T-helper 1 cell treated with Interleukin-12 subunit alpha and Interleukin-12 subunit beta and Interleukin-4 antibody, amounts not matched to agents 30 μg/mL and 1 μg/mL, for 36 hours (primary cell): Measurements from ENCODE around the gene MVB12B.
A peak's percentile ranks its signal among the peaks of the same experiment; 100 is the strongest.
"Not testable (repeated sequence)": the region's sequence is repeated elsewhere in the genome, so short reads cannot be mapped to it uniquely, and the experiment has no call there.

Experiments used
- H3K27ac Mint-ChIP-seq: one replicate; pipeline ENCODE4 v1.8.0; 2021; ENCODE audit warnings: mild to moderate bottlenecking, mixed read lengths
- H3K27me3 Mint-ChIP-seq: one replicate; pipeline ENCODE4 v1.8.0; 2021; ENCODE audit warnings: low read depth, mixed read lengths
- H3K36me3 Mint-ChIP-seq: one replicate; pipeline ENCODE4 v1.8.0; 2021; ENCODE audit warnings: low read depth, mixed read lengths
- H3K4me1 Mint-ChIP-seq: one replicate; pipeline ENCODE4 v1.8.0; 2021; ENCODE audit warnings: low read depth, mixed read lengths
- H3K4me3 Mint-ChIP-seq: one replicate; pipeline ENCODE4 v1.8.0; 2021; ENCODE audit warnings: mild to moderate bottlenecking, moderate library complexity, mixed read lengths
- H3K9me3 Mint-ChIP-seq: one replicate; pipeline ENCODE4 v1.8.0; 2021; ENCODE audit warnings: mixed read lengths

MVB12B gene

GRCh38 chr9:126475933-126476555 is 149.4 kb downstream of the MVB12B start:
- no peak overlapping the region for H3K4me3 Mint-ChIP-seq
- H3K4me1 Mint-ChIP-seq = peaks cover 19% of the 10 kb centered on the region
- peaks cover 74% of the 10 kb centered on the region for H3K27me3 Mint-ChIP-seq
- peaks cover 9% of the 10 kb centered on the region for H3K36me3 Mint-ChIP-seq
- H3K27ac Mint-ChIP-seq = no peak overlapping the region
- H3K9me3 Mint-ChIP-seq = peaks cover 4% of the 10 kb centered on the region

- not testable (repeated sequence) for H3K27ac Mint-ChIP-seq, H3K9me3 Mint-ChIP-seq, H3K4me1 Mint-ChIP-seq, H3K4me3 Mint-ChIP-seq, H3K36me3 Mint-ChIP-seq
- peaks cover 71% of the 10 kb centered on the region for H3K27me3 Mint-ChIP-seq
Measured at GRCh38 chr9:126477432-126477831, 150.8 kb downstream of the MVB12B start.

GRCh38 chr9:126478216-126478981 is 151.8 kb downstream of the MVB12B start:
- peaks cover 6% of the 10 kb centered on the region for H3K4me1 Mint-ChIP-seq
- peaks cover 64% of the 10 kb centered on the region for H3K27me3 Mint-ChIP-seq
- peaks cover 4% of the 10 kb centered on the region for H3K9me3 Mint-ChIP-seq
- H3K36me3 Mint-ChIP-seq = peaks cover 6% of the 10 kb centered on the region
- no peak overlapping the region for H3K27ac Mint-ChIP-seq
- H3K4me3 Mint-ChIP-seq = no peak overlapping the region

- Mint-ChIP-seq H3K4me3 (no peak overlapping the region), H3K36me3 (peaks cover 4% of the 10 kb centered on the region), H3K27ac (no peak overlapping the region), H3K27me3 (peaks cover 61% of the 10 kb centered on the region), H3K4me1 (peaks cover 11% of the 10 kb centered on the region), H3K9me3 (peaks cover 4% of the 10 kb centered on the region)
Measured at GRCh38 chr9:126479515-126479914, 152.9 kb downstream of the MVB12B start.

- Mint-ChIP-seq H3K4me3 (no peak overlapping the region), H3K36me3 (peaks cover 4% of the 10 kb centered on the region), H3K27ac (no peak overlapping the region), H3K9me3 (peaks cover 4% of the 10 kb centered on the region), H3K4me1 (peaks cover 11% of the 10 kb centered on the region), H3K27me3 (peaks cover 50% of the 10 kb centered on the region)
Measured at GRCh38 chr9:126480813-126481212, 154.2 kb downstream of the MVB12B start.

GRCh38 chr9:126481862-126482261 is 155.2 kb downstream of the MVB12B start:
- peaks cover 4% of the 10 kb centered on the region for H3K9me3 Mint-ChIP-seq
- H3K36me3 Mint-ChIP-seq = peaks cover 4% of the 10 kb centered on the region
- no peak overlapping the region for H3K4me3 Mint-ChIP-seq
- H3K4me1 Mint-ChIP-seq = peaks cover 11% of the 10 kb centered on the region
- H3K27ac Mint-ChIP-seq = no peak overlapping the region
- H3K27me3 Mint-ChIP-seq = peaks cover 46% of the 10 kb centered on the region

GRCh38 chr9:126482361-126483044 is 155.9 kb downstream of the MVB12B start:
- Mint-ChIP-seq H3K9me3 (peaks cover under 1% of the 10 kb centered on the region), H3K27ac (no peak overlapping the region), H3K4me3 (no peak overlapping the region), H3K27me3 (peaks cover 42% of the 10 kb centered on the region), H3K36me3 (peaks cover 2% of the 10 kb centered on the region), H3K4me1 (peaks cover 9% of the 10 kb centered on the region)

- Mint-ChIP-seq H3K36me3 (peaks cover 2% of the 10 kb centered on the region), H3K4me1 (peaks cover 9% of the 10 kb centered on the region), H3K9me3 (no peaks in the 10 kb centered on the region), H3K27ac (peak overlapping the region; percentile 8), H3K27me3 (peaks cover 42% of the 10 kb centered on the region), H3K4me3 (no peak overlapping the region)
Measured at GRCh38 chr9:126483468-126484073, 156.9 kb downstream of the MVB12B start.

- Mint-ChIP-seq H3K27me3 (peaks cover 31% of the 10 kb centered on the region), H3K4me3 (no peak overlapping the region), H3K36me3 (peaks cover 2% of the 10 kb centered on the region), H3K4me1 (peaks cover 11% of the 10 kb centered on the region), H3K9me3 (no peaks in the 10 kb centered on the region), H3K27ac (no peak overlapping the region)
Measured at GRCh38 chr9:126485662-126486061, 159.0 kb downstream of the MVB12B start.

GRCh38 chr9:126486276-126486675 is 159.6 kb downstream of the MVB12B start:
- Mint-ChIP-seq H3K27me3 (peaks cover 31% of the 10 kb centered on the region), H3K27ac (no peak overlapping the region), H3K4me1 (peaks cover 8% of the 10 kb centered on the region), H3K4me3 (no peak overlapping the region), H3K9me3 (no peaks in the 10 kb centered on the region), H3K36me3 (no peaks in the 10 kb centered on the region)

- H3K9me3 Mint-ChIP-seq = no peaks in the 10 kb centered on the region
- no peaks in the 10 kb centered on the region for H3K36me3 Mint-ChIP-seq
- H3K27me3 Mint-ChIP-seq = peaks cover 37% of the 10 kb centered on the region
- H3K4me3 Mint-ChIP-seq = no peak overlapping the region
- H3K4me1 Mint-ChIP-seq = peaks cover 8% of the 10 kb centered on the region
- no peak overlapping the region for H3K27ac Mint-ChIP-seq
Measured at GRCh38 chr9:126487856-126488255, 161.2 kb downstream of the MVB12B start.

- H3K27me3 Mint-ChIP-seq = peaks cover 38% of the 10 kb centered on the region
- H3K4me1 Mint-ChIP-seq = peaks cover 8% of the 10 kb centered on the region
- H3K27ac Mint-ChIP-seq = no peak overlapping the region
- H3K9me3 Mint-ChIP-seq = no peaks in the 10 kb centered on the region
- H3K4me3 Mint-ChIP-seq = no peak overlapping the region
- no peaks in the 10 kb centered on the region for H3K36me3 Mint-ChIP-seq
Measured at GRCh38 chr9:126488310-126488709, 161.7 kb downstream of the MVB12B start.

GRCh38 chr9:126488881-126489404 is 162.3 kb downstream of the MVB12B start:
- Mint-ChIP-seq H3K9me3 (no peaks in the 10 kb centered on the region), H3K4me1 (peaks cover 5% of the 10 kb centered on the region), H3K27me3 (peaks cover 36% of the 10 kb centered on the region), H3K27ac (no peak overlapping the region), H3K4me3 (no peak overlapping the region), H3K36me3 (no peaks in the 10 kb centered on the region)

- Mint-ChIP-seq H3K9me3 (no peaks in the 10 kb centered on the region), H3K4me3 (no peak overlapping the region), H3K4me1 (peaks cover 3% of the 10 kb centered on the region), H3K36me3 (no peaks in the 10 kb centered on the region), H3K27me3 (peaks cover 33% of the 10 kb centered on the region), H3K27ac (no peak overlapping the region)
Measured at GRCh38 chr9:126489581-126490213, 163.1 kb downstream of the MVB12B start.
